Loucy (cell line): ENCODE measurements around the gene NIF3L1.

Experiments used
- EZH2phosphoT487 ChIP-seq: fragments of 200-600 bp; IDR thresholded peaks from 2 replicates; pipeline ENCODE4 v1.6.1; 2018; ENCODE audit warnings: antibody characterized with exemption, mild to moderate bottlenecking, moderate library complexity, borderline replicate concordance
- TF ChIP-seq, protein P1 (sequence below): fragments of 200-600 bp; sonication (generic); conservative IDR thresholded peaks from 2 replicates; pipeline ENCODE4 v1.5.1; 2014; ENCODE audit warnings: mild to moderate bottlenecking, antibody characterized with exemption, low read length

DNA sequence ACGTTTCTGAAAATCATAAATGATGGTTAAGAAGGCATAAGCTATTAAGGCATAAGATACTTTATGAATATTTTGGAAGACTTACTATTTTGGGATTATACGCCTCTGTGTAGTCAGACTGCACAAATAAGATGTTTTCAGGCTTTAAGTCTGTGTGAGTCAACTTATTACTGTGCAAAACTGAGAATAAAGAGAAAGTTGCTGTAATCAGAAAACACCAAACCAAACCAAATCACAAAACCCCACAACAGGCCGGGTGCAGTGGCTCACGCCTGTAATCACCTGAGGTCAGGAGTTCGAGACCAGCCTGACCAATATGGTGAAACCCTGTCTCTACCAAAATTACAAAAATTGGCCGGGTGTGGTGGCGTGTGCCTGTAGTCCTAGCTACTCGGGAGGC lies 32.4 kb upstream of the NIF3L1 start:
- TF ChIP-seq, protein P1, sequence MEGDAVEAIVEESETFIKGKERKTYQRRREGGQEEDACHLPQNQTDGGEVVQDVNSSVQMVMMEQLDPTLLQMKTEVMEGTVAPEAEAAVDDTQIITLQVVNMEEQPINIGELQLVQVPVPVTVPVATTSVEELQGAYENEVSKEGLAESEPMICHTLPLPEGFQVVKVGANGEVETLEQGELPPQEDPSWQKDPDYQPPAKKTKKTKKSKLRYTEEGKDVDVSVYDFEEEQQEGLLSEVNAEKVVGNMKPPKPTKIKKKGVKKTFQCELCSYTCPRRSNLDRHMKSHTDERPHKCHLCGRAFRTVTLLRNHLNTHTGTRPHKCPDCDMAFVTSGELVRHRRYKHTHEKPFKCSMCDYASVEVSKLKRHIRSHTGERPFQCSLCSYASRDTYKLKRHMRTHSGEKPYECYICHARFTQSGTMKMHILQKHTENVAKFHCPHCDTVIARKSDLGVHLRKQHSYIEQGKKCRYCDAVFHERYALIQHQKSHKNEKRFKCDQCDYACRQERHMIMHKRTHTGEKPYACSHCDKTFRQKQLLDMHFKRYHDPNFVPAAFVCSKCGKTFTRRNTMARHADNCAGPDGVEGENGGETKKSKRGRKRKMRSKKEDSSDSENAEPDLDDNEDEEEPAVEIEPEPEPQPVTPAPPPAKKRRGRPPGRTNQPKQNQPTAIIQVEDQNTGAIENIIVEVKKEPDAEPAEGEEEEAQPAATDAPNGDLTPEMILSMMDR, result no peak
- TF ChIP-seq EZH2phosphoT487, result no peak
